GM21367 (cell line): Measurements from ENCODE around the gene CYP4F11.
"Not testable (repeated sequence)": the region's sequence is repeated elsewhere in the genome, so short reads cannot be mapped to it uniquely, and the experiment has no call there.

Experiments
- ATAC-seq: cut with Tn5 transposase; IDR thresholded peaks from one replicate; pipeline ENCODE4 v1.9.1; 2021; ENCODE audit not compliant: unreplicated experiment

CYP4F11 gene

GRCh38 chr19:15885167-15885566 lies 49.2 kb downstream of the CYP4F11 start:
- no peak for ATAC-seq

- ATAC-seq = not testable (repeated sequence)
Measured at GRCh38 chr19:15883329-15883728, 51.0 kb downstream of the CYP4F11 start.

GRCh38 chr19:15874821-15875474 lies 59.4 kb downstream of the CYP4F11 start:
- no peak for ATAC-seq

GRCh38 chr19:15873771-15874170 lies 60.6 kb downstream of the CYP4F11 start:
- ATAC-seq = not testable (repeated sequence)

GRCh38 chr19:15871570-15871969 lies 62.8 kb downstream of the CYP4F11 start:
- ATAC-seq = no peak

GRCh38 chr19:15869873-15870272 lies 64.5 kb downstream of the CYP4F11 start:
- ATAC-seq = no peak

- ATAC-seq = no peak
Measured at GRCh38 chr19:15869109-15869555, 65.2 kb downstream of the CYP4F11 start.

- ATAC-seq = no peak
Measured at GRCh38 chr19:15866636-15867035, 67.7 kb downstream of the CYP4F11 start.

GRCh38 chr19:15864824-15865223 lies 69.5 kb downstream of the CYP4F11 start:
- no peak for ATAC-seq

- ATAC-seq = no peak
Measured at GRCh38 chr19:15863272-15863671, 71.1 kb downstream of the CYP4F11 start.

GRCh38 chr19:15862444-15862843 lies 71.9 kb downstream of the CYP4F11 start:
- ATAC-seq = no peak
